ENCODE data around the gene PTPRC. TPM values are rescaled to one million over a fixed set of nuclear protein-coding genes. Genes with fewer than 3 reads are reported as not detected.

PTPRC gene
- 1,000 to 10,000 TPM; 1,142 to 1,334 (median 1,200) TPM for total RNA-seq
- total RNA-seq (2013) = 1,614 TPM

DNA sequence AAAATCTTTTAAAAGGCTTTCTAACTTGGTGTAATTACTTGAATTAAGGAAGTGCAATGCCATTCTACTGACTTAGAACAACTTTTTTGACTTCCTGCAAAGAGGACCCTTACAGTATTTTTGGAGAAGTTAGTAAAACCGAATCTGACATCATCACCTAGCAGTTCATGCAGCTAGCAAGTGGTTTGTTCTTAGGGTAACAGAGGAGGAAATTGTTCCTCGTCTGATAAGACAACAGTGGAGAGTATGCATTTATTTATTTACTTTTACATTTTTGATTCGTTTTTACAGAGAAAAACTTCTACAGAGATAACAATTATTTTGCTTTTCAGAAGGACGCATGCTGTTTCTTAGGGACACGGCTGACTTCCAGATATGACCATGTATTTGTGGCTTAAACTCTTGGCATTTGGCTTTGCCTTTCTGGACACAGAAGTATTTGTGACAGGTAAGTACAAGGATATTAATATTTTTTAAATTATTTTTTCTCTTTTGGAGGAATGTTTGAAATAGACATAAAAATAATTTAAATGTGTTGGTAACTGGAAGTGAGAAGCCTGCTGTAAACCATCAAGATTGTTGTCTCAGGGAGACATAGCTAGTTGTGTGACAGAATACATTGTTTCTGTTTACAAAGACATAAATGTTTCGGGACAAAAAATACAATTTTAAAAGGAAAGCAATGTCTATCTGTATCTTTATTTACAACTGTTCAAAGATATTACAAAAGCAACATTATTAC, at the start of gene PTPRC:
PTPRC (plus strand) TSS at position 147 of the 742 bp plus-strand sequence; CDS start at position 376, 229 bp downstream.
- TF ChIP-seq, protein P1, sequence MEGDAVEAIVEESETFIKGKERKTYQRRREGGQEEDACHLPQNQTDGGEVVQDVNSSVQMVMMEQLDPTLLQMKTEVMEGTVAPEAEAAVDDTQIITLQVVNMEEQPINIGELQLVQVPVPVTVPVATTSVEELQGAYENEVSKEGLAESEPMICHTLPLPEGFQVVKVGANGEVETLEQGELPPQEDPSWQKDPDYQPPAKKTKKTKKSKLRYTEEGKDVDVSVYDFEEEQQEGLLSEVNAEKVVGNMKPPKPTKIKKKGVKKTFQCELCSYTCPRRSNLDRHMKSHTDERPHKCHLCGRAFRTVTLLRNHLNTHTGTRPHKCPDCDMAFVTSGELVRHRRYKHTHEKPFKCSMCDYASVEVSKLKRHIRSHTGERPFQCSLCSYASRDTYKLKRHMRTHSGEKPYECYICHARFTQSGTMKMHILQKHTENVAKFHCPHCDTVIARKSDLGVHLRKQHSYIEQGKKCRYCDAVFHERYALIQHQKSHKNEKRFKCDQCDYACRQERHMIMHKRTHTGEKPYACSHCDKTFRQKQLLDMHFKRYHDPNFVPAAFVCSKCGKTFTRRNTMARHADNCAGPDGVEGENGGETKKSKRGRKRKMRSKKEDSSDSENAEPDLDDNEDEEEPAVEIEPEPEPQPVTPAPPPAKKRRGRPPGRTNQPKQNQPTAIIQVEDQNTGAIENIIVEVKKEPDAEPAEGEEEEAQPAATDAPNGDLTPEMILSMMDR (IDR thresholded peaks at IDR 0.05) = no peak
- ATAC-seq (peak; percentile 64 to 84 (median 74)), DNase-seq (peak in 1 of 2 donors; percentile 77)
- H3K27ac Mint-ChIP-seq = peak within 1 kb of the TSS; percentile 90 to 94
- no peaks in the 10 kb centered on the region for H3K27me3 Mint-ChIP-seq (ENCODE audit: low read depth in 2 of 2)
- Histone ChIP-seq H3K9me3 (ENCODE audit: control insufficient read depth, insufficient read depth, low read length) (no peaks in the 10 kb centered on the region), H3K27ac (ENCODE audit: low read length) (peak within 1 kb of the TSS; percentile 80), H3K4me1 (ENCODE audit: control insufficient read depth, insufficient read depth, low read length) (peaks cover 18% of the 10 kb centered on the region), H3K36me3 (ENCODE audit: control insufficient read depth, insufficient read depth, low read length) (peaks cover 28% of the 10 kb centered on the region), H3K4me3 (ENCODE audit: low read length) (peak within 1 kb of the TSS; percentile 99), H3K27me3 (ENCODE audit: control insufficient read depth, insufficient read depth, low read length) (no peaks in the 10 kb centered on the region)
- 0% methylated on average over 3 of the region's 6 CpGs for WGBS (ENCODE audit: insufficient coverage)
- intact Hi-C loops (cut with micrococcal nuclease) = loop anchor here (1.0 to 5.0 kb wide), 3 partner anchors 18 to 117 kb away; no protein-coding TSS in a partner anchor
- H3K36me3 Mint-ChIP-seq = peaks cover 29% of the 10 kb centered on the region
- peak within 1 kb of the TSS; percentile 99 for H3K4me3 Mint-ChIP-seq
- peaks cover 0 to 2% of the 10 kb centered on the region in 2 donors for H3K9me3 Mint-ChIP-seq
- H3K4me1 Mint-ChIP-seq = peaks cover 60 to 61% of the 10 kb centered on the region in 2 donors

DNA sequence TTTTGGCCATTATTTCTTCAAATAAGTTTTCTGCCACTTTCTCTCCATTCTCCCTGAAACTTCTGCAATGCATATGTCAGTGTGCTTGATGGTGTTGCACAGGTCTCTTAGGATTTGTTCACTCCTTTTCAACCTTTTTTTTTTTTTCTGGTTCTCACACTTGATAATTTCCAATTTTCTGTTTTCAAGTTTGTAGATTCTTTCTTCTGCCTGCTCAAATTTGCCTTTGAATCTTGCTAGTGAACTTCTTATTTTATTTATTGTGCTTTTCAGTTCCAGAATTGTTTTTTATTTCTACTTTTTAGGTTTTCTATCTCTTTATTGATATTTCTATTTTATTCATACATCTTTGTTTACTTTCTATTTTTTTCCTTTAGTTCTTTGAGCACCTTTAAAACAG, 48.4 kb upstream of the PTPRC start:
- no peak overlapping the region for H3K27ac Mint-ChIP-seq
- Histone ChIP-seq H3K4me1 (ENCODE audit: control insufficient read depth, insufficient read depth, low read length) (no peaks in the 10 kb centered on the region), H3K36me3 (ENCODE audit: control insufficient read depth, insufficient read depth, low read length) (no peaks in the 10 kb centered on the region), H3K27me3 (ENCODE audit: control insufficient read depth, insufficient read depth, low read length) (no peaks in the 10 kb centered on the region), H3K27ac (ENCODE audit: low read length) (no peak overlapping the region), H3K9me3 (ENCODE audit: control insufficient read depth, insufficient read depth, low read length) (peaks cover 7% of the 10 kb centered on the region), H3K4me3 (ENCODE audit: low read length) (no peak overlapping the region)
- H3K27me3 Mint-ChIP-seq (ENCODE audit: low read depth in 2 of 2) = no peaks in the 10 kb centered on the region
- H3K9me3 Mint-ChIP-seq = peaks cover 7 to 10% of the 10 kb centered on the region in 2 donors
- TF ChIP-seq, protein P1 (IDR thresholded peaks at IDR 0.05) = no peak
- ATAC-seq (no peak), DNase-seq (no peak)
- peaks cover 5 to 18% of the 10 kb centered on the region in 2 donors for H3K4me1 Mint-ChIP-seq
- H3K36me3 Mint-ChIP-seq = peaks cover 47% of the 10 kb centered on the region
- no peak overlapping the region for H3K4me3 Mint-ChIP-seq
- intact Hi-C loops (cut with micrococcal nuclease) = no loop called here

- Histone ChIP-seq H3K27ac (ENCODE audit: low read length) (no peak overlapping the region), H3K4me3 (ENCODE audit: low read length) (no peak overlapping the region), H3K9me3 (ENCODE audit: control insufficient read depth, insufficient read depth, low read length) (peaks cover 4% of the 10 kb centered on the region), H3K27me3 (ENCODE audit: control insufficient read depth, insufficient read depth, low read length) (no peaks in the 10 kb centered on the region), H3K4me1 (ENCODE audit: control insufficient read depth, insufficient read depth, low read length) (peaks cover 17% of the 10 kb centered on the region), H3K36me3 (ENCODE audit: control insufficient read depth, insufficient read depth, low read length) (no peaks in the 10 kb centered on the region)
- no peaks in the 10 kb centered on the region for H3K27me3 Mint-ChIP-seq (ENCODE audit: low read depth in 2 of 2)
- peak overlapping the region; percentile 65 for H3K4me3 Mint-ChIP-seq
- H3K36me3 Mint-ChIP-seq = peaks cover 22% of the 10 kb centered on the region
- WGBS (ENCODE audit: insufficient coverage) = 83% methylated on average over 2 of the region's 2 CpGs
- intact Hi-C loops (cut with micrococcal nuclease) = loop anchor here (5.0 kb wide), 1 partner anchor 38 kb away; no protein-coding TSS in a partner anchor
- no peak for ATAC-seq
- peaks cover 53 to 63% of the 10 kb centered on the region in 2 donors for H3K4me1 Mint-ChIP-seq
- TF ChIP-seq, protein P1 (IDR thresholded peaks at IDR 0.05) = no peak
- no peak for DNase-seq
- peak overlapping the region; percentile 79 to 90 for H3K27ac Mint-ChIP-seq
- peaks cover 0 to 3% of the 10 kb centered on the region in 2 donors for H3K9me3 Mint-ChIP-seq
These were observed 43.1 kb upstream of the PTPRC start for GRCh38 chr1:198595765-198596164.

Measured in natural killer cell (primary cell).